ENCODE data around the gene HOXB7.

HOXB7 gene

GRCh38 chr17:48565925-48566710 lies 44.7 kb downstream of the HOXB7 start:
- DNase-seq (ENCODE audit: low read depth): no peak

- DNase-seq (ENCODE audit: low read depth): no peak
These were observed 45.7 kb downstream of the HOXB7 start for GRCh38 chr17:48565022-48565554.

- DNase-seq (ENCODE audit: low read depth): no peak
These were observed 46.4 kb downstream of the HOXB7 start for GRCh38 chr17:48564188-48565021.

GRCh38 chr17:48563867-48564187 lies 47.0 kb downstream of the HOXB7 start:
- DNase-seq (ENCODE audit: low read depth): no peak

GRCh38 chr17:48563385-48563838 lies 47.4 kb downstream of the HOXB7 start:
- DNase-seq (ENCODE audit: low read depth): no peak

- DNase-seq (ENCODE audit: low read depth): no peak
These were observed 47.9 kb downstream of the HOXB7 start for GRCh38 chr17:48562934-48563333.

- no peak for DNase-seq (ENCODE audit: low read depth)
These were observed 48.7 kb downstream of the HOXB7 start for GRCh38 chr17:48561884-48562810.

GRCh38 chr17:48559840-48560817 lies 50.7 kb downstream of the HOXB7 start:
- no peak for DNase-seq (ENCODE audit: low read depth)

GRCh38 chr17:48559122-48559839 lies 51.5 kb downstream of the HOXB7 start:
- no peak for DNase-seq (ENCODE audit: low read depth)

GRCh38 chr17:48558831-48559121 lies 52.0 kb downstream of the HOXB7 start:
- DNase-seq (ENCODE audit: low read depth): no peak

GRCh38 chr17:48558057-48558830 lies 52.6 kb downstream of the HOXB7 start:
- DNase-seq (ENCODE audit: low read depth): no peak
